Stimulated activated memory B cell treated with anti-CD40 and anti-IgM and Interleukin-4, amounts not matched to agents 10 μg/mL and 1 μg/mL and 100 μg/mL, for 72 hours (primary cell): Measurements from ENCODE around the gene FHL5.
A peak's percentile ranks its signal among the peaks of the same experiment; 100 is the strongest.
"Not testable (repeated sequence)": the region's sequence is repeated elsewhere in the genome, so short reads cannot be mapped to it uniquely, and the experiment has no call there.

ENCODE experiments used
- ATAC-seq: fragments of 150-1000 bp; cut with Tn5 transposase; 2 replicates; pipeline ENCODE4 v1.10.0; 2021
- H3K27ac Mint-ChIP-seq: one replicate; pipeline ENCODE4 v1.8.0; 2022; ENCODE audit warnings: mild to moderate bottlenecking, mixed read lengths
- H3K27me3 Mint-ChIP-seq: one replicate; pipeline ENCODE4 v1.8.0; 2022; ENCODE audit warnings: mixed read lengths
- H3K36me3 Mint-ChIP-seq: one replicate; pipeline ENCODE4 v1.8.0; 2022; ENCODE audit warnings: mixed read lengths
- H3K4me1 Mint-ChIP-seq: one replicate; pipeline ENCODE4 v1.8.0; 2022; ENCODE audit warnings: mixed read lengths
- H3K4me3 Mint-ChIP-seq: one replicate; pipeline ENCODE4 v1.8.0; 2022; ENCODE audit warnings: mild to moderate bottlenecking, moderate library complexity, mixed read lengths
- H3K9me3 Mint-ChIP-seq: one replicate; pipeline ENCODE4 v1.8.0; 2022; ENCODE audit warnings: mixed read lengths

FHL5 gene, protein sequence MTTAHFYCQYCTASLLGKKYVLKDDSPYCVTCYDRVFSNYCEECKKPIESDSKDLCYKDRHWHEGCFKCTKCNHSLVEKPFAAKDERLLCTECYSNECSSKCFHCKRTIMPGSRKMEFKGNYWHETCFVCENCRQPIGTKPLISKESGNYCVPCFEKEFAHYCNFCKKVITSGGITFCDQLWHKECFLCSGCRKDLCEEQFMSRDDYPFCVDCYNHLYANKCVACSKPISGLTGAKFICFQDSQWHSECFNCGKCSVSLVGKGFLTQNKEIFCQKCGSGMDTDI

DNA sequence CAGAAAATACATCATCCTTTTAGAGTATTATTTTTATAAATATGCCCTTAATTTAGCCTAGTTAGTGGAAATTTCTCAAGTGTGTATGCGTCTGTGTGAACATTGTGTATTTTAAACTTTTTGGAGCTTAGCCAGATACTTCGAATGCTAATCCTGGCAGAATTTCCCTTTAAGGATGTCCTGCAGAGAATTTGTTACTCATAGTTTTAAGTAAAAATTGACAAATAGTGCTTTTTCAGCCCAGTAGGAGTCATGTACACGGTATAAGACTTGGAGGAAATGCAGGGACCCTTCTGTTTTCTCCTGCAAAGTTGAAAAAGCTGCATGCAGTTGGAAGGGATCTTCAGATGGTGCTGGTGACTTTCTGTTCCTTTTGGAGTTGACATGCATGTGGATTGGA is at the start of gene FHL5:
Gene FHL5 (plus strand): TSS at position 243 of the 400 bp plus-strand sequence. CDS start 40,486 bp downstream, outside the sequence.
- H3K9me3 Mint-ChIP-seq = peaks cover 3% of the 10 kb centered on the region
- H3K4me3 Mint-ChIP-seq = no peak within 1 kb of the TSS
- no peak for ATAC-seq
- no peaks in the 10 kb centered on the region for H3K36me3 Mint-ChIP-seq
- no peak within 1 kb of the TSS for H3K27ac Mint-ChIP-seq
- H3K27me3 Mint-ChIP-seq = no peaks in the 10 kb centered on the region
- H3K4me1 Mint-ChIP-seq = no peaks in the 10 kb centered on the region

DNA sequence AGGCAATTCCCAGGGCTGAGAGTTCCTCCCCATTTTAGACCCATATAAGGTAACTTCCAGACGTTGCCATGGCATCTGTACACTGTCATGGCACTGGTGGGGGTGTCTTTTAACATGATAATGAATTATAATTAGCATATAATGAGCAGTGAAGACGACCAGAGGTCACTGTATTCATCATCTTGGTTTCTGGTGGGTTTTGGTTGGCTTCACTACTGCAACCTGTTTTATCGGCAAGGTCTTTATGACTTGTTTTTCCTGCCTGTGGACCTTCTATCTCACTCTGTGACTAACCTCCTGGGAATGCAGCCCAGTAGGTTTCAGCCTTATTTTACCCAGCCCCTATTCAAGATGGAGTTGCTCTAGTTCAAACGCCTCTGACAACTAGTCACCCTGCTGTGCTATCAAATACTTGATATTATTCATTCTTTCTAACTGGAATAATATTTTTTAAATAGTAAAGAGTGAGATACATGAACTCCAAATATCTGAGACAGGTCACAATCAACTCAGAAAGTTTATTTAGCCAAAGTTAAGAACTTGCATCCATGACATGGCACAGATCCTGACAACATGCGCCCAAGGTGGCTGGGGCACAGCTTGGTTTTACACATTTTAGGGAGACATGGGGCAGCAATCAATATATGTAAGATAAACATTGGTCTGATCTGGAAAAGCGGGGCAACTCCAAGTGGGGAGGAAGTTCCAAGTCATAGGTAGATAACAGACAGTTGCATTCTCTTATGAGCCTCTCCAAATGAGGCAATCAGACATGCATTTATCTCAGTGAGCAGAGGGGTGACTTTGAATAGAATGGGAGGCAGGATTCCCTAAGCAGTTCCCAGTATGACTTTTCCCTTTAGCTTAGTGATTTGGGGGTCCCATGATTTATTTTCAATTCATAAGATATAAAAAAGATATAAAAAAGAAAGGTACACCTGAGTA is 42.5 kb upstream of the FHL5 start:
- peak overlapping the region; percentile 99 for H3K4me3 Mint-ChIP-seq
- H3K36me3 Mint-ChIP-seq = no peaks in the 10 kb centered on the region
- no peak for ATAC-seq
- no peaks in the 10 kb centered on the region for H3K9me3 Mint-ChIP-seq
- H3K27me3 Mint-ChIP-seq = no peaks in the 10 kb centered on the region
- peaks cover 18% of the 10 kb centered on the region for H3K4me1 Mint-ChIP-seq
- peak overlapping the region; percentile 98 for H3K27ac Mint-ChIP-seq

DNA sequence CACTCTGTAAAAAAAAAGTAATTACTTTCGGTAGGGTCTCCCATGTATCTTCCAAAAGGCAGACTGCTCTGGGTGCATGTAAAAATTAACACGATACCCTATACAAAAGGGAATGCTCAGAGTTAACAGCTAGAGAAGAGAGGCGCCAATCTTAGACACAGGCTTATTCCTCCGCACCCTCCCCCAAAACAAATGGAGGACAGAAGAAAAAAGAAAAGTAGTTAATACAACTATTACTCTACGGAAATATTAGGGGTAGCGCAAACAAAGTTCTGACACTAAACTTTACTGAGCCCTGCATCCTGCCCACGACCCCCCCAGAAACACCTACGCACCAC is 41.7 kb upstream of the FHL5 start:
- H3K27me3 Mint-ChIP-seq = no peaks in the 10 kb centered on the region
- no peaks in the 10 kb centered on the region for H3K9me3 Mint-ChIP-seq
- peak overlapping the region; percentile 98 for H3K27ac Mint-ChIP-seq
- H3K36me3 Mint-ChIP-seq = peaks cover 7% of the 10 kb centered on the region
- H3K4me1 Mint-ChIP-seq = peaks cover 18% of the 10 kb centered on the region
- H3K4me3 Mint-ChIP-seq = peak overlapping the region; percentile 99
- peak; percentile 37 for ATAC-seq

DNA sequence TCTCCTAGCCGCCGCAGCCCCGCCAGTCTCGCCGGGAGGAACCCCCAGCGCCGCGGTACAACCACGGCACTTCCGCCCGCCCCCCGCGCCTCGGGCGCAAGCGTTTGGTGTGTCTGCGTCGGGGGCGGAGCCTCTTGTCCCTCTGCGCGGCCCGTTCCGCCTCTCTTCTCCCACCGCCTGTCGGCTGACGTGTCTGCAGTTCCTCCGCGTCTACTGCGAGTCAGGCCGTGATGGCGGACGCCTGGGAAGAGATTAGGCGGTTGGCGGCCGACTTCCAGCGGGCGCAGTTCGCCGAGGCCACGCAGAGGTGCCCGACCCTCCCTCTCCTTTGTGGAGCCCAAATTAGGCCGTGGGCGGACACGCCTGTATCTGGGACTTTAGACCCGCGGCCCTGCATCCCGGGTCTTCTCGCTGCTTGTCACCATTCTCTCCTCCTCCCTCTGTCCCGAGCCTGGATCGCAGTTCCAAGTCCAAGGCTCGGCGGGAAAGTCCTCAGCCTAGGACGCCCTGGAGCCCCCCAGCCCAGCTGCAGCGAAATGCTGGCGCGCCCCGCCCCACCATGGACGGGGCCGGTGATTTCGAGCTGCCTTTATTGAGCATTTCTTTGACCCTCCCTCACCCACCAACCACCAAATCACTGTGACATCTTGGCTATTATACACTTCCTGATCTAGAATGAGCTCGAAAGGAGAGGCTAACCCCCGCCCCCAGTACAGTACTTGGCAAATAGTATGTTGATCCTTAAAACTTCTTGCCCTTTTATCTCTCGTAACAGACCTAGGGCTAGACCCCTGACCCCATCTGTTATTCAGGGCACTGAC is 41.1 kb upstream of the FHL5 start, which contains the start of gene UFL1:
Gene UFL1 (plus strand): TSS at position 163 of the 821 bp plus-strand sequence. CDS start 68 bp downstream, at position 231.
- Mint-ChIP-seq H3K4me1 (peaks cover 18% of the 10 kb centered on the region), H3K27ac (peak within 1 kb of the TSS; percentile 98), H3K27me3 (no peaks in the 10 kb centered on the region), H3K9me3 (no peaks in the 10 kb centered on the region), H3K36me3 (peaks cover 9% of the 10 kb centered on the region), H3K4me3 (peak within 1 kb of the TSS; percentile 99)
- ATAC-seq = peak; percentile 99

DNA sequence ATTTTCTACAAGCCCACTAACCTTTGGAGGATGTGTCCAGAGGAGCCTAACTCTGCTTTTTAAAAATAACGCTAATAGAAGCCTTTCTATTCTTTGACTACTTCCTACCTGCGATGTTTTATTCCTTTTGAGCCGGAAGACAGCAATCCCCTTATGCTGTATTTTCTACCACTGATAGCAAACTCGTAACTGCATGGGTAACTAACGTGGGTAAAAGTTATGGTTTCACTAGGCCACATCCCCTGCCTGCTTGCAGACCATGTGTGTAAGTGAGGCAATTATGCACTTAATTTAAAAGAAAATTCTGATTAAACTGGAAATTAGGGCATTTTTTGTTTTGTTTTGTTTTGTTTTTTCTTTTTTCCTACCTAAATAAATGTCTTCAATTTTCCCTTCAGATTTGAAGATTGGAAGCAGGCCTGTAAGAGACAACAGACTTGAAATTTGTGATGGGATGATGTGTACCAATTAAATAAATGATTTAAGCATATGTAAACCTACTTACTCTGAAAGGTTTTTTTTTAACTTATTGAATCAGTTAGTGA is 40.4 kb upstream of the FHL5 start:
- ATAC-seq = no peak
- Mint-ChIP-seq H3K9me3 (no peaks in the 10 kb centered on the region), H3K4me1 (peaks cover 18% of the 10 kb centered on the region), H3K27ac (peak overlapping the region; percentile 98), H3K36me3 (peaks cover 9% of the 10 kb centered on the region), H3K27me3 (no peaks in the 10 kb centered on the region), H3K4me3 (peak overlapping the region; percentile 99)

DNA sequence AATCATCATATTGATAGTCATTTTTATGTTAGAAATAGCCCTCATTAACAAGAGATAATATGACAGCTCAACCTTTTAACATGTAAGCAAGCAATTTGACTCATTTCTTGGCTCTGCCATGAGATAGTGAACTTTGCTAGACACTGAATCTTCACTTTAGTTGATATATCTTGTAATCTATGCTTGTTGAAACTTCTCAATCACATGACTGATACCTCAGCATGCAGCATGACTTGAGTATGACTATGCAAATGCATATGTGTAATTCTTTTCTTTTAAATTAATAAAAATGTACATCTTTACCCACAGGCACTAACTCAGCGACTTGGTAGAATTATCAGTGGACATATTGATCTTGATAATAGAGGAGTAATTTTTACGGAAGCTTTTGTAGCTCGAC is 34.7 kb upstream of the FHL5 start:
- no peak for ATAC-seq
- H3K4me1 Mint-ChIP-seq = peaks cover 25% of the 10 kb centered on the region
- H3K27ac Mint-ChIP-seq = no peak overlapping the region
- H3K27me3 Mint-ChIP-seq = no peaks in the 10 kb centered on the region
- peaks cover 6% of the 10 kb centered on the region for H3K9me3 Mint-ChIP-seq
- H3K4me3 Mint-ChIP-seq = no peak overlapping the region
- peaks cover 53% of the 10 kb centered on the region for H3K36me3 Mint-ChIP-seq

DNA sequence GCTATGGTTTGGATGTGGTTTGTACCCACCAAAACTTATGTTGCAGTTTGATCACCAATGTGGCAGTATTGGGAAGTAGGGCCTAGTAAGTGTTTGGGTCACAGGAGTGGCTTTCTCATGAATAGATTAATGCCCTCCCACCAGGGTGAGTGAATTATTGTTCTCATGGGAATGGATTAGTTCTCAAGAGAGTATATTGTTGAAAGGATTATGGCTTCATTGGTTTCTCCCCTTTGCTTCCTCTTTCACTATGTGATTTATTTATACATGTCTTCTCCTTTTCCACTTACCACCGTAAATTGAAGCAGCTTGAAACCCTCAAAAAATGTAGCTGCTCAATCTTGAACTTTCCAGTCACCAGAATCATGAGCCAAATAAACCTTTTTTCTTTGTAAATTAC is 30.5 kb upstream of the FHL5 start:
- Mint-ChIP-seq H3K27me3 (no peaks in the 10 kb centered on the region), H3K4me3 (no peak overlapping the region), H3K36me3 (peaks cover 52% of the 10 kb centered on the region), H3K4me1 (peaks cover 22% of the 10 kb centered on the region), H3K9me3 (peaks cover 6% of the 10 kb centered on the region), H3K27ac (no peak overlapping the region)
- ATAC-seq = no peak

DNA sequence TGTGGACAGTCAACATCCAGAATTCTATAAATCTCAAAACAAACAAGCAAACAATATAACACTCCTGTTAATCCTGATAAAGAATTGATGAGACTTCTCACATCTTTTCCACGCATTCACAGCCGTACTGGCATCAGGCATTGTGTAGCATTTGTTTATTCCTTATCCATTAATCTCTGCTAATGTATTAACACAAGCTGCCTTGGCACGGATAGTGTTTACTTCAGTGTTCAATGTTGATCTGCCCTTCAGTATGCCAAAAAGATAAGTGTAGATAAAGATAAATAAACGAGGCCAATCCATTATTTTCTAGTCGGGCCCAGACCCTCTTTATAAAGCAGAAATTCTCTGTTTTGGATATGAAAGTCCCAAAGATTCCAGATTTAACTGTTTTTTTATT is 25.2 kb upstream of the FHL5 start:
- H3K4me1 Mint-ChIP-seq = peaks cover under 1% of the 10 kb centered on the region
- H3K9me3 Mint-ChIP-seq = no peaks in the 10 kb centered on the region
- no peaks in the 10 kb centered on the region for H3K27me3 Mint-ChIP-seq
- H3K36me3 Mint-ChIP-seq = peaks cover 43% of the 10 kb centered on the region
- no peak overlapping the region for H3K4me3 Mint-ChIP-seq
- ATAC-seq = no peak
- H3K27ac Mint-ChIP-seq = no peak overlapping the region

DNA sequence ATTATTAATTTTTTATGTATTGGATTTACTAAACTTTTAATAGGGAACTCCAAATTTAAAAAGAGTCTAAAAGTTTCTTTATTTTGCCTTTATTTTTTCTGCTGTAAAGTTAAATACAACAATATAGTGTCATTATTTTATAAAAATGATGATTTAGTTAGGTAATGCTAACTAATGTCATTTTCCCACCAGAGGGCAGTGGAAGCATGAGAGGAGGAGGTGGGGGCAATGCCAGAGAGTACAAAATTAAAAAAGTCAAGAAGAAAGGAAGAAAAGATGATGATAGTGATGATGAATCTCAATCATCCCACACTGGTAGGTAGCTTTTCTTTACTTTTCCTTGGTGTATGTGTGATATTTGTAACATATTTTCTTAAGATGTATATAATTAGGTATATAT is 20.2 kb upstream of the FHL5 start:
- Mint-ChIP-seq H3K27me3 (no peaks in the 10 kb centered on the region), H3K27ac (no peak overlapping the region), H3K4me3 (no peak overlapping the region), H3K36me3 (peaks cover 60% of the 10 kb centered on the region), H3K4me1 (no peaks in the 10 kb centered on the region), H3K9me3 (no peaks in the 10 kb centered on the region)
- ATAC-seq = no peak

DNA sequence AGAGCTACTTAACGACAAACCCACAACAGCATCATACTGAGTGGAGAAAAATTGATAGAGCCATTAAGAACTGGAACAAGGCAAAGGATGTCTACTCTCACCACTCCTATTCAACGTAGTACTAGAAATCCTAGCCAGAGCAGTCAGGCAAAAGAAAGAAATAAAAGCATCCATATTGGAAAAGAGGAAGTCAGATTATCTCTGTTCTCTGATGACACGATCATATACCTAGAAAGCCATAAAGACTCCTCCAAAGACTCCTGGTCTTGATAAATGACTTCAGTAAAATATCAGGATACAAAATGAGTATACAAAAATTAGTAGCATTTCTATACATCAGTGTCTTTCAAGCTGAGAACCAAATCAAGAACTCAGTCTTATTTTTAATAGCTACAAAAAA is 17.0 kb upstream of the FHL5 start:
- H3K4me1 Mint-ChIP-seq = no peaks in the 10 kb centered on the region
- H3K27me3 Mint-ChIP-seq = no peaks in the 10 kb centered on the region
- no peak overlapping the region for H3K27ac Mint-ChIP-seq
- peaks cover 59% of the 10 kb centered on the region for H3K36me3 Mint-ChIP-seq
- no peak for ATAC-seq
- H3K4me3 Mint-ChIP-seq = no peak overlapping the region
- H3K9me3 Mint-ChIP-seq = no peaks in the 10 kb centered on the region

DNA sequence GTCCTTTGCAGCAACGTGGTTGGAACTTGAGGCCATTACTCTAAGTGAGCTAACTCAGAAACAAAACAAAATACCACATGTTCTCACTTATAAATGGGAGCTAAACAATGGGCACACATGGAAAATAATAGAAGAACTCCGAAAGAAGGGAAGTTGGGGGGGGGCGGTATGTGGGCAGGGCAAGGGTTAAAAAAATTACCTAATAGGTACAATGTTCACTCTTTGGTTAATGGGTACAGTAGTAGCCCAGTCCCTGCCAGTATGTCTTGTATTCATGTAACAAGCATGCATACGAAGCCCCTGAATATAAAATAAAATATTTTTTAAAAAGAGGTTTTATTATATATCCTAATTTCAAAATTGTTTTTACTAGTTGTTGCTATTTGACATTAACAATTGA is 15.3 kb upstream of the FHL5 start:
- peaks cover 60% of the 10 kb centered on the region for H3K36me3 Mint-ChIP-seq
- H3K4me3 Mint-ChIP-seq = no peak overlapping the region

DNA sequence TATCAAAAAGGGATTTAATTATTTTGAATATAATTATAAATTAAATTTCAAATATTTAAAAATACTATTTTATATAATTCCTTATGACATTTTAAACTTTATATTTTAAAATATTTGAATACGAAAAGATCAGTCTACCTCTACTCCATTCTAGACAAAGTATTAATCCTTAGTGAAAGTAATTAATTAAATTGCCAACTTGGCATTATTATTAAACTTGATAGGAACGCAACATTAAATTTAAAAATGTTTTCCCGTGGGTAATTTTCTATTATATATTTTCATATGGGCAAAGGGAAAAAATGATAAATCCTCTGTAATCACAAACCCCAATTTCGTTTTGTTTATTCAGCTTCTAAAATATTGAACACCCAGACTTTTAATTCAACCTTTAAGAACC is 8.4 kb upstream of the FHL5 start:
- Mint-ChIP-seq H3K27me3 (no peaks in the 10 kb centered on the region), H3K4me1 (no peaks in the 10 kb centered on the region), H3K4me3 (no peak overlapping the region), H3K36me3 (peaks cover 52% of the 10 kb centered on the region), H3K27ac (no peak overlapping the region), H3K9me3 (peaks cover 3% of the 10 kb centered on the region)
- ATAC-seq = no peak

More for the DNA sequence above, 15.3 kb upstream of the FHL5 start:
- H3K27me3 Mint-ChIP-seq = no peaks in the 10 kb centered on the region
- no peak overlapping the region for H3K27ac Mint-ChIP-seq
- no peaks in the 10 kb centered on the region for H3K9me3 Mint-ChIP-seq
- no peaks in the 10 kb centered on the region for H3K4me1 Mint-ChIP-seq
- ATAC-seq = no peak

DNA sequence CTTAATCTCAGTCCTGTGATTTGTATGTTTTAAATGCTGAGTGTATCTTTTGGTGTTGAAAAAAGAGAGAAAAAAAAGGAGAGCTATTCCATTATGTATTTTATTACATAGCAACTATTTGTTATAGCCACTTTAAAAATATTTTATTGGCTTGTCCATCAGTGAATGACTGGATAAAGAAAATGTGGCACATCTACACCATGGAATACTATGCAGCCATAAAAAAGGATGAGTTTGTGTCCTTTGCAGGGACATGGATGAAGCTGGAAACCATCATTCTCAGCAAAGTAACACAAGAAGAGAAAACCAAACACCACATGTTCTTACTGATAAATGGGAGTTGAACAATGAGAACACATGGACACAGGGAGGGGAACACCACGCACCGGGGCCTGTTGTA is 3.2 kb upstream of the FHL5 start:
- not testable (repeated sequence) for H3K4me1 Mint-ChIP-seq, H3K27ac Mint-ChIP-seq, H3K27me3 Mint-ChIP-seq, H3K9me3 Mint-ChIP-seq, ATAC-seq, H3K4me3 Mint-ChIP-seq
- H3K36me3 Mint-ChIP-seq = peaks cover 22% of the 10 kb centered on the region

DNA sequence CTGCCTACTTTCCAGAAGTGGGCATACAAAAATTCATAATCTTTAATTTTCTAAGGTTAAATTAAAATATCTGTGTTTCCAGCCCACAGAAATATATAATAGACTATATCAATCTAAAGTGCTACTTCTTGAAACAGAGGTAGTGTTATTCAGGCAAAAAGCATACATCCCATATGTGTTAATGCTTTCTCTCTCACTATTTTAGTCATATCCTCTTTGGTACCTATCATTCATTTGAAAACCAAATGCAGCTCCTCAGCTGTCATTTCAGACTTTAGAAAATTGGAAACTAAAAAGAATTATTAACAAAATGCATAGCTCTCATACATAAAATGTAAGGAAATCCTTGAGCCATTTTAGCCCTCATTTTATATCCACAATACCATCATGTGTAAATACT is 925 bp downstream of the FHL5 start:
- H3K27ac Mint-ChIP-seq = no peak overlapping the region
- peaks cover 6% of the 10 kb centered on the region for H3K9me3 Mint-ChIP-seq
- H3K27me3 Mint-ChIP-seq = peaks cover 5% of the 10 kb centered on the region
- no peak for ATAC-seq
- H3K4me3 Mint-ChIP-seq = no peak overlapping the region
- H3K36me3 Mint-ChIP-seq = no peaks in the 10 kb centered on the region
- H3K4me1 Mint-ChIP-seq = no peaks in the 10 kb centered on the region

DNA sequence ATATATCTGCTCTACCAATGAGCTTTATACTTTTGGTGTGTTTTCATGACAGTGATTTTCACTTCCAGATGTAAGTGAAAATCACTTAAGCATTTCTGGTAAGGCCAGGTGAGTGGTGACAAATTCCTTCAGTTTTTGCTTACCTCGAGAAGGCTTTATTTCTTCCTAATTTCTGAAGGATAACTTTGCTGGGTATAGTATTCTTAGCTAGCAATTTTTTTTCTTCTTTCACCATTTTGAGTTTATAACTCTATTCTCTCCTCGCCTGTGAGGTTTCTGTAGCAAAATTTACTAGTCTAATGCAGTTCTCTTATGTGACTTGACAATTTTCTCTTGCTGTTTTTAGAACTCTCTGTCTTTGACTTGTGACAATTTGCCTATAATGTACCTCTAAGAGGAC is 7.1 kb downstream of the FHL5 start:
- H3K36me3 Mint-ChIP-seq = peaks cover 13% of the 10 kb centered on the region
- no peak overlapping the region for H3K27ac Mint-ChIP-seq
- peaks cover 26% of the 10 kb centered on the region for H3K27me3 Mint-ChIP-seq
- H3K4me3 Mint-ChIP-seq = no peak overlapping the region
- ATAC-seq = no peak
- H3K9me3 Mint-ChIP-seq = peaks cover 22% of the 10 kb centered on the region
- no peaks in the 10 kb centered on the region for H3K4me1 Mint-ChIP-seq
